ENCODE results near the gene FOXF1.

The FOXF1 gene

GRCh38 chr16:86517652-86518258, 7.4 kb downstream of the FOXF1 start:
- DNase-seq (ENCODE audit: low spot score), result peak; percentile 85

- no peak for DNase-seq (ENCODE audit: low spot score)
Measured at GRCh38 chr16:86519007-86519648, 8.8 kb downstream of the FOXF1 start.

- peak; percentile 83 for DNase-seq (ENCODE audit: low spot score)
Measured at GRCh38 chr16:86519649-86520316, 9.5 kb downstream of the FOXF1 start.

GRCh38 chr16:86520317-86521210, 10.2 kb downstream of the FOXF1 start:
- no peak for DNase-seq (ENCODE audit: low spot score)

- DNase-seq (ENCODE audit: low spot score), result no peak
Measured at GRCh38 chr16:86521236-86522197, 11.2 kb downstream of the FOXF1 start.

GRCh38 chr16:86522634-86523033, 12.3 kb downstream of the FOXF1 start:
- no peak for DNase-seq (ENCODE audit: low spot score)

- no peak for DNase-seq (ENCODE audit: low spot score)
Measured at GRCh38 chr16:86523166-86523740, 12.9 kb downstream of the FOXF1 start.

GRCh38 chr16:86524029-86524428, 13.7 kb downstream of the FOXF1 start:
- DNase-seq (ENCODE audit: low spot score), result no peak

GRCh38 chr16:86525696-86526095, 15.4 kb downstream of the FOXF1 start:
- no peak for DNase-seq (ENCODE audit: low spot score)

- no peak for DNase-seq (ENCODE audit: low spot score)
Measured at GRCh38 chr16:86527366-86527765, 17.0 kb downstream of the FOXF1 start.

- no peak for DNase-seq (ENCODE audit: low spot score)
Measured at GRCh38 chr16:86528061-86528929, 18.0 kb downstream of the FOXF1 start.

GRCh38 chr16:86529160-86529559, 18.8 kb downstream of the FOXF1 start:
- DNase-seq (ENCODE audit: low spot score), result peak; percentile 38

GRCh38 chr16:86530251-86531190, 20.2 kb downstream of the FOXF1 start:
- no peak for DNase-seq (ENCODE audit: low spot score)

GRCh38 chr16:86531191-86531545, 20.8 kb downstream of the FOXF1 start:
- peak; percentile 49 for DNase-seq (ENCODE audit: low spot score)

GRCh38 chr16:86531641-86532525, 21.6 kb downstream of the FOXF1 start:
- no peak for DNase-seq (ENCODE audit: low spot score)

- no peak for DNase-seq (ENCODE audit: low spot score)
Measured at GRCh38 chr16:86532526-86532815, 22.1 kb downstream of the FOXF1 start.

- no peak for DNase-seq (ENCODE audit: low spot score)
Measured at GRCh38 chr16:86533076-86533475, 22.7 kb downstream of the FOXF1 start.

- DNase-seq (ENCODE audit: low spot score), result no peak
Measured at GRCh38 chr16:86533767-86534351, 23.5 kb downstream of the FOXF1 start.

Measured in AG08396 (cell line).